Epithelial cell of esophagus (primary cell): ENCODE measurements around the gene FBXO22.

Experiments used
- DNase-seq: peaks from one replicate; pipeline ENCODE4 v3.0.0; 2010; ENCODE audit warnings: low read depth
- H3K4me3 ChIP-seq: 2 replicates; pipeline ENCODE4 v1.5.1; 2011; ENCODE audit warnings: mild to moderate bottlenecking, low read length, control low read depth
- CTCF ChIP-seq: IDR thresholded peaks from 2 replicates; pipeline ENCODE4 v1.5.1; 2011; ENCODE audit warnings: low read depth, mild to moderate bottlenecking, low read length, control low read depth, inconsistent platforms; ENCODE audit not compliant: insufficient read depth; ENCODE audit errors: missing control alignments

The FBXO22 gene

DNA sequence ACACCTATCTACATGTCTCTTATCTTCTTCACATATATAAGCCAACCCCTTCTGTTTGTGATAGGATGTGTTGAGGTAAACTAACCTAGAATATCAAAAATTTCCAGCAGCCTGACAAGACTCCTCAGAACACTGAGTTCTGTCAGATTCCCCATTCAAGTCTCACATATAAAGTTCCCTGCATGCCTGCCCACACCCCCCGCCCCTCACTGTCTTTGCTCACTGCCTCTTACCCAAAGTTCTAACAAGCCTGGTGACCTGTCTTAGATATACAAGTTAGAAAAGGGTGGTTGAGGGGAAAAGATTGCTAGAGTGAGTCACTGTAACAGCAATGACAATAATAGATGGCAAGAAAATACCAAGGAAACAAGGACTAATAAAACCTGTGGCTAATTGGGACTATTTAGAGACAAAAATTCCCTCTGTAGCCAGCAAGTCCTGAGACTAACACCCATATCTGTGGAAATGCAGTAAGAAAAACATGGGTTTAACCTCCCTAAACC, 40.1 kb downstream of the FBXO22 start:
- TF ChIP-seq CTCF, result no peak
- H3K4me3 ChIP-seq, result no peak overlapping the region
- peak; percentile 12 for DNase-seq

DNA sequence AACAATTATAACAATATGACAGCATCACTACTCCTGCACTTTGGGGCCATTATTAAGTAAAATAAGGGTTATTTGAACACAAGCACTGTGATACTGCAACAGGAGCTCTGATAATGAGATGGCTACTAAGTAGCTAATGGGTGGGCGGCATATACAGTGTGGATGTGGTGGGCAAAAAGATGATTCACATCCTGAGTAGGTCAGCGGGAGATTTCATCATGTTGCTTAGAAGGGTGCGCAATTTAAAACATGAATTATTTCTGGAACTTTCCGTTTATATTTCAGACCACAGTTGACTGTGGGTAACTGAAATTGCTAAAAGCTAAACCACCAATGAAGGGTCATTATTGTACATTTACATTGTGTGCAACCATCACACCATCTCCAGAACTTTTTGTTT, 42.3 kb downstream of the FBXO22 start:
- no peak overlapping the region for H3K4me3 ChIP-seq
- TF ChIP-seq CTCF, result no peak
- DNase-seq, result peak; percentile 23

DNA sequence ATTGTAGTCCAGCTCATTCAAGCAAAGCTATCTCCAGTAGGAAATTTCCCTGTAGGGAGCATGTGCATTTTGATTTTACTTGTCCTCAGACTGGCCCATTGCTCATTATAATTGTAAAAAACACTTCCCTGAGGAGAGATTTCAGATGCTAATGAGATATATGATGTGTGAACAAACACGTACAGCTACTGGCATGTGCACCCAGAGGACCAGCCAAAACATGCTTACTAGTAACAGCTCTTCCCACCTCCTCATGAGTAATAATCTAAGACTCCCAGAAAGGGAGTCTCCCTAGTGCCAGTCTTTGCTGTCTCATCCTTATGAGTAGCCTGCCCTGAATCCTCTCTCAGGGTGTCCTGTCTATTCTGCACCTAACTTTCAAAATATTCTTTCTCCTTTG, 43.4 kb downstream of the FBXO22 start:
- no peak for TF ChIP-seq CTCF
- H3K4me3 ChIP-seq, result no peak overlapping the region
- peak; percentile 97 for DNase-seq

DNA sequence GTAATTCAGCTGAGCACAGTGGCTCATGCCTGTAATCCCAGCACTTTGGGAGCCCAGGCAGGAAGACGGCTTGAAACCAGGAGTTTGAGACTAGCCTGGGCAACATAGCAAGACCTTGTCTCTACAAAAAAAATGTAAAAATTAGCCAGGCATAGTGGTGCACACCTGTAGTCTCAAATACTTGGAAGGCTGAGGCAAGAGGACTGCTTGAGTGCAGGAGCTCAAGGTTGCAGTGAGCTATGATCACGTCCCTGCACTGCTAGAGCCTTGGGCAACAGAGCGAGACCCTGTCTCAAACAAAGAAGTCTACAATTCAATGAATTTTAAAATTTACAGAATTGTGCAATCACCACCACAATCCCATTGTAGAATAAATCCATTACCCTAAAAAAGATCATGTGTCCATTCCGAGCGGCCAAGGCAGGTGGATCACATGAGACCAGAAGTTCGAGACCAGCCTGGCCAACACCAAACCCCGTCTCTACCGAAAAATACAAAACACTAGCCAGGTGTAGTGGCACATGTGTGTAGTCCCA, 45.2 kb downstream of the FBXO22 start:
- H3K4me3 ChIP-seq, result no peak overlapping the region
- DNase-seq, result no peak
- TF ChIP-seq CTCF, result no peak

- TF ChIP-seq CTCF, result no peak
- no peak for DNase-seq
- H3K4me3 ChIP-seq, result no peak overlapping the region
Measured at GRCh38 chr15:75952525-75952924, 48.8 kb downstream of the FBXO22 start.

GRCh38 chr15:75955720-75956119, 52.0 kb downstream of the FBXO22 start:
- H3K4me3 ChIP-seq, result no peak overlapping the region
- TF ChIP-seq CTCF, result no peak
- no peak for DNase-seq

GRCh38 chr15:75961331-75961730, 57.7 kb downstream of the FBXO22 start:
- DNase-seq, result no peak
- no peak for TF ChIP-seq CTCF
- no peak overlapping the region for H3K4me3 ChIP-seq
